RWPE1 (cell line): ENCODE results near the gene OSBPL8.
"Not testable (repeated sequence)": the region's sequence is repeated elsewhere in the genome, so short reads cannot be mapped to it uniquely, and the experiment has no call there.

ENCODE experiments used
- CTCF ChIA-PET: fragments of 350-600 bp; sonication (Branson Sonifier 250); formaldehyde crosslinking; extraction: SDS; loops from one replicate; lab custom pipeline; 2021; lab: Yijun Ruan, JAX
- POLR2A ChIA-PET: fragments of 400-600 bp; formaldehyde crosslinking; extraction: SDS; loops from one replicate; lab custom pipeline; 2020; ENCODE audit warnings: antibody characterized with exemption; ENCODE audit not compliant: low non-redundant PET; lab: Yijun Ruan, JAX
- DNase-seq: peaks from one replicate; pipeline ENCODE4 v3.0.0; 2012; ENCODE audit warnings: low spot score
- H3K27ac ChIP-seq: fragments of 450-650 bp; 2 replicates; pipeline ENCODE4 v1.5.1; 2017
- CTCF ChIP-seq: fragments of 450-650 bp; conservative IDR thresholded peaks from 2 replicates; pipeline ENCODE4 v1.5.1; 2017; ENCODE audit warnings: low read depth, mild to moderate bottlenecking

OSBPL8 gene

GRCh38 chr12:76478045-76478444 is 81.5 kb downstream of the OSBPL8 start:
- TF ChIP-seq CTCF: no peak
- POLR2A ChIA-PET: no interaction called here
- CTCF ChIA-PET: no interaction called here
- no peak overlapping the region for H3K27ac ChIP-seq
- DNase-seq: no peak

- POLR2A ChIA-PET, DNase-seq, H3K27ac ChIP-seq, CTCF ChIA-PET: not testable (repeated sequence)
Observed at GRCh38 chr12:76472862-76473261, 86.7 kb downstream of the OSBPL8 start.

- DNase-seq: no peak
- TF ChIP-seq CTCF: no peak
- H3K27ac ChIP-seq: no peak overlapping the region
- ChIA-PET POLR2A (no interaction called here), CTCF (interaction anchor here (0.6 kb wide), 1 partner anchor 83 kb away, joined by 3 read pairs; no protein-coding TSS in a partner anchor)
Observed at GRCh38 chr12:76471579-76471978, 88.0 kb downstream of the OSBPL8 start.

GRCh38 chr12:76470028-76470939 is 89.3 kb downstream of the OSBPL8 start:
- H3K27ac ChIP-seq: no peak overlapping the region
- CTCF ChIA-PET: interaction anchor here (0.6 kb wide), 2 partner anchors 911 to 965 kb away, joined by 3 to 4 read pairs; no protein-coding TSS in a partner anchor
- no peak for TF ChIP-seq CTCF
- DNase-seq: peak; percentile 87
- POLR2A ChIA-PET: no interaction called here

- ChIA-PET CTCF (interaction anchor here (0.6 kb wide), 1 partner anchor 85 kb away, joined by 4 read pairs; no protein-coding TSS in a partner anchor), POLR2A (no interaction called here)
- TF ChIP-seq CTCF: no peak
- DNase-seq: no peak
- H3K27ac ChIP-seq: no peak overlapping the region
Observed at GRCh38 chr12:76464631-76465166, 94.9 kb downstream of the OSBPL8 start.

- TF ChIP-seq CTCF: no peak
- POLR2A ChIA-PET: no interaction called here
- CTCF ChIA-PET: no interaction called here
- DNase-seq: no peak
- no peak overlapping the region for H3K27ac ChIP-seq
Observed at GRCh38 chr12:76462668-76463224, 96.8 kb downstream of the OSBPL8 start.

- DNase-seq: no peak
- ChIA-PET CTCF (no interaction called here), POLR2A (no interaction called here)
- no peak overlapping the region for H3K27ac ChIP-seq
- TF ChIP-seq CTCF: no peak
Observed at GRCh38 chr12:76460807-76461206, 98.8 kb downstream of the OSBPL8 start.
